Stimulated activated CD8-positive, alpha-beta memory T cell treated with anti-CD3 and anti-CD28 coated beads, Interleukin-7, amount 100 ng/mL, for 4 hours (primary cell): ENCODE measurements around the gene GJB4.
A peak's percentile ranks its signal among the peaks of the same experiment; 100 is the strongest.
"Not testable (repeated sequence)": the region's sequence is repeated elsewhere in the genome, so short reads cannot be mapped to it uniquely, and the experiment has no call there.

ENCODE experiments used
- DNase-seq, 2 donors: peaks; one replicate each; pipeline ENCODE4 v3.0.0-alpha.2; 2020; ENCODE audit warnings: low read depth in 2 of 2

GJB4 gene

GRCh38 chr1:34759503-34760357 lies at the start of gene GJB4:
GJB4 (plus strand) TSS chr1:34759740; CDS start chr1:34761255, 1,515 bp downstream.
- DNase-seq, result no peak

GRCh38 chr1:34710812-34711211 lies 48.7 kb upstream of the GJB4 start:
- DNase-seq, result no peak

GRCh38 chr1:34711485-34711884 lies 48.1 kb upstream of the GJB4 start:
- no peak for DNase-seq

- DNase-seq, result no peak
Observed at GRCh38 chr1:34712007-34712688, 47.4 kb upstream of the GJB4 start.

GRCh38 chr1:34713443-34713842 lies 46.1 kb upstream of the GJB4 start:
- no peak for DNase-seq

GRCh38 chr1:34714386-34714785 lies 45.2 kb upstream of the GJB4 start:
- DNase-seq, result no peak

- no peak for DNase-seq
Observed at GRCh38 chr1:34715139-34715538, 44.4 kb upstream of the GJB4 start.

- DNase-seq, result no peak
Observed at GRCh38 chr1:34721241-34721640, 38.3 kb upstream of the GJB4 start.

- no peak for DNase-seq
Observed at GRCh38 chr1:34721646-34722355, 37.7 kb upstream of the GJB4 start.

GRCh38 chr1:34726861-34727260 lies 32.7 kb upstream of the GJB4 start:
- DNase-seq, result no peak

- no peak for DNase-seq
Observed at GRCh38 chr1:34730485-34730884, 29.1 kb upstream of the GJB4 start.

GRCh38 chr1:34732831-34733230 lies 26.7 kb upstream of the GJB4 start:
- DNase-seq, result not testable (repeated sequence)

GRCh38 chr1:34736692-34737091 lies 22.8 kb upstream of the GJB4 start:
- DNase-seq, result no peak

- not testable (repeated sequence) for DNase-seq
Observed at GRCh38 chr1:34737236-34737635, 22.3 kb upstream of the GJB4 start.

GRCh38 chr1:34739613-34740012 lies 19.9 kb upstream of the GJB4 start:
- DNase-seq, result no peak

GRCh38 chr1:34740161-34740868 lies 19.2 kb upstream of the GJB4 start:
- DNase-seq, result no peak

- DNase-seq, result peak; percentile 41 to 50
Observed at GRCh38 chr1:34742667-34743270, 16.8 kb upstream of the GJB4 start.

- DNase-seq, result no peak
Observed at GRCh38 chr1:34743775-34744174, 15.8 kb upstream of the GJB4 start.

- DNase-seq, result no peak
Observed at GRCh38 chr1:34744851-34745250, 14.7 kb upstream of the GJB4 start.

GRCh38 chr1:34745666-34746065 lies 13.9 kb upstream of the GJB4 start:
- no peak for DNase-seq

GRCh38 chr1:34746101-34746500 lies 13.4 kb upstream of the GJB4 start:
- DNase-seq, result no peak
